8988T (cell line): ENCODE results near the gene MACROD2.

ENCODE experiments used
- DNase-seq: peaks from one replicate; pipeline ENCODE4 v3.0.0; 2011

MACROD2 gene

GRCh38 chr20:14677455-14677854 is 682.1 kb downstream of the MACROD2 start:
- no peak for DNase-seq

- no peak for DNase-seq
Measured at GRCh38 chr20:14685183-14685582, 689.9 kb downstream of the MACROD2 start.

GRCh38 chr20:14687313-14687712 is 692.0 kb downstream of the MACROD2 start:
- no peak for DNase-seq

GRCh38 chr20:14688005-14688404 is 692.7 kb downstream of the MACROD2 start:
- DNase-seq: no peak

GRCh38 chr20:14691994-14692393 is 696.7 kb downstream of the MACROD2 start:
- no peak for DNase-seq

- DNase-seq: no peak
Measured at GRCh38 chr20:14696478-14696877, 701.2 kb downstream of the MACROD2 start.

GRCh38 chr20:14696937-14697336 is 701.6 kb downstream of the MACROD2 start:
- DNase-seq: no peak

GRCh38 chr20:14698125-14698524 is 702.8 kb downstream of the MACROD2 start:
- DNase-seq: no peak

- no peak for DNase-seq
Measured at GRCh38 chr20:14698605-14699373, 703.5 kb downstream of the MACROD2 start.

- no peak for DNase-seq
Measured at GRCh38 chr20:14700639-14700960, 705.3 kb downstream of the MACROD2 start.

- no peak for DNase-seq
Measured at GRCh38 chr20:14701326-14701725, 706.0 kb downstream of the MACROD2 start.

- DNase-seq: no peak
Measured at GRCh38 chr20:14706555-14706954, 711.2 kb downstream of the MACROD2 start.

- no peak for DNase-seq
Measured at GRCh38 chr20:14707026-14707680, 711.8 kb downstream of the MACROD2 start.

- no peak for DNase-seq
Measured at GRCh38 chr20:14707865-14708596, 712.7 kb downstream of the MACROD2 start.

GRCh38 chr20:14709439-14709838 is 714.1 kb downstream of the MACROD2 start:
- DNase-seq: no peak

- DNase-seq: no peak
Measured at GRCh38 chr20:14710951-14711350, 715.6 kb downstream of the MACROD2 start.

- no peak for DNase-seq
Measured at GRCh38 chr20:14711652-14712051, 716.3 kb downstream of the MACROD2 start.

- DNase-seq: peak; percentile 14
Measured at GRCh38 chr20:14712302-14712739, 717.0 kb downstream of the MACROD2 start.

- DNase-seq: no peak
Measured at GRCh38 chr20:14715400-14715799, 720.1 kb downstream of the MACROD2 start.

GRCh38 chr20:14716351-14716801 is 721.1 kb downstream of the MACROD2 start:
- DNase-seq: no peak

- no peak for DNase-seq
Measured at GRCh38 chr20:14717134-14717999, 722.1 kb downstream of the MACROD2 start.

- DNase-seq: no peak
Measured at GRCh38 chr20:14720251-14720650, 724.9 kb downstream of the MACROD2 start.

GRCh38 chr20:14721926-14722452 is 726.7 kb downstream of the MACROD2 start:
- no peak for DNase-seq
